GM12878 (cell line): ENCODE data around the gene CLEC5A. TPM values are rescaled to one million over a fixed set of nuclear protein-coding genes. Genes with fewer than 3 reads are reported as not detected.

Source experiments
- ATAC-seq: fragments of 200-7000 bp; cut with Tn5 transposase; 3 replicates; pipeline ENCODE4 v1.9.1; 2020; ENCODE audit warnings: mild to moderate bottlenecking, moderate library complexity
- BruUV-seq: library from RNA; stranded (reverse); fragments of 400-500 nt; replicated peaks from 2 replicates; lab custom pipeline; 2021; lab: Mats Ljungman, UMichigan
- CTCF ChIA-PET: fragments of 300-600 bp; sonication (Branson Sonifier 250); formaldehyde crosslinking; extraction: SDS; loops from one replicate; lab custom pipeline; 2021; ENCODE audit warnings: inconsistent platforms; lab: Yijun Ruan, JAX
- POLR2A ChIA-PET: fragments of 350-600 bp; formaldehyde crosslinking; extraction: SDS; loops from one replicate; lab custom pipeline; 2021; ENCODE audit warnings: inconsistent platforms; lab: Charles Lee
- RAD21 ChIA-PET: fragments of 300-600 bp; sonication (Branson Sonifier 250); formaldehyde crosslinking; loops from one replicate; lab custom pipeline; 2023; ENCODE audit warnings: antibody characterized with exemption; ENCODE audit not compliant: unreplicated experiment; lab: Charles Lee
- SMC1A ChIA-PET: fragments of 300-600 bp; sonication (Branson Sonifier 250); formaldehyde crosslinking; loops from one replicate; lab custom pipeline; 2023; ENCODE audit not compliant: unreplicated experiment, uncharacterized antibody; lab: Charles Lee
- DNase-seq: peaks from one replicate; pipeline ENCODE4 v3.0.0-alpha.2; 2011; ENCODE audit warnings: low read depth, low spot score
- FAIRE-seq: peaks from 3 replicates; lab custom pipeline; 2011; peaks lifted over from hg19 to GRCh38; lab: Jason Lieb, UNC
- H2AFZ ChIP-seq: 2 replicates; pipeline ENCODE4 v1.6.0; 2011; ENCODE audit warnings: low read depth, low read length, control low read depth; ENCODE audit not compliant: control insufficient read depth
- H3K27ac ChIP-seq: 2 replicates; pipeline ENCODE4 v1.5.1; 2011; ENCODE audit warnings: control low read depth; ENCODE audit not compliant: control insufficient read depth, insufficient read depth
- H3K27me3 ChIP-seq, 2 experiments: replicated peaks in 1 of 2; 2 replicates each; pipeline versions ENCODE4 v1.6.0 to v1.6.1; 2011; ENCODE audit warnings: low read length in 1 of 2; ENCODE audit not compliant: control insufficient read depth in 2 of 2, insufficient read depth in 2 of 2
- H3K36me3 ChIP-seq, 2 experiments: 2 replicates each; pipeline ENCODE4 v1.5.1; 2011; ENCODE audit warnings: low read length in 1 of 2; ENCODE audit not compliant: control insufficient read depth in 2 of 2, insufficient read depth in 2 of 2
- H3K4me1 ChIP-seq: 2 replicates; pipeline ENCODE4 v1.6.1; 2011; ENCODE audit warnings: mild to moderate bottlenecking, low read length, moderate library complexity, mixed read lengths; ENCODE audit not compliant: control insufficient read depth, insufficient read depth
- H3K4me2 ChIP-seq: 2 replicates; pipeline ENCODE4 v1.6.0; 2011; ENCODE audit warnings: control low read depth; ENCODE audit not compliant: control insufficient read depth, insufficient read depth
- H3K4me3 ChIP-seq: fragments of 200-600 bp; sonication (generic); 2 replicates; pipeline ENCODE4 v1.5.1; 2016
- H3K79me2 ChIP-seq: 2 replicates; pipeline ENCODE4 v1.6.0; 2011; ENCODE audit warnings: low read length; ENCODE audit not compliant: control insufficient read depth, insufficient read depth
- H3K9ac ChIP-seq: 2 replicates; pipeline ENCODE4 v1.8.0; 2011; ENCODE audit warnings: low read length, control low read depth, mixed read lengths; ENCODE audit not compliant: control insufficient read depth, insufficient read depth
- H3K9me3 ChIP-seq: replicated peaks from 3 replicates; pipeline ENCODE4 v1.5.1; 2011; ENCODE audit warnings: mild to moderate bottlenecking, low read length; ENCODE audit not compliant: control insufficient read depth, insufficient read depth
- H4K20me1 ChIP-seq: 2 replicates; pipeline ENCODE4 v1.6.0; 2011; ENCODE audit not compliant: control insufficient read depth, insufficient read depth
- ASH2L ChIP-seq: fragments of 300-600, 200-600 bp; sonication (generic); IDR thresholded peaks from 2 replicates; pipeline ENCODE4 v1.6.1; 2017; ENCODE audit warnings: low read depth, mild to moderate bottlenecking, borderline replicate concordance
- BRCA1 ChIP-seq: IDR thresholded peaks from 2 replicates; pipeline ENCODE4 v1.6.1; 2011; ENCODE audit warnings: low read depth, low read length, improper control_type of control experiment
- IRF3 ChIP-seq: fragments of 450-650 bp; IDR thresholded peaks from 2 replicates; pipeline ENCODE4 v1.6.1; 2014; ENCODE audit warnings: mild to moderate bottlenecking
- JUND ChIP-seq: IDR thresholded peaks from 2 replicates; pipeline ENCODE4 v1.6.1; 2012; ENCODE audit warnings: low read depth, mild to moderate bottlenecking, low read length, improper control_type of control experiment, moderate library complexity
- KAT2A ChIP-seq: conservative IDR thresholded peaks from 2 replicates; pipeline ENCODE4 v1.6.1; 2011; ENCODE audit warnings: low read depth, low read length; ENCODE audit not compliant: control insufficient read depth
- KLF5 ChIP-seq: fragments of 450-650 bp; IDR thresholded peaks from 2 replicates; pipeline ENCODE4 v1.6.1; 2014; ENCODE audit warnings: mild to moderate bottlenecking; ENCODE audit not compliant: partially characterized antibody
- RELB ChIP-seq: fragments of 450-650 bp; IDR thresholded peaks from 2 replicates; pipeline ENCODE4 v1.6.1; 2017; ENCODE audit warnings: low read depth, mild to moderate bottlenecking, moderate library complexity
- TARDBP ChIP-seq: IDR thresholded peaks from 2 replicates; pipeline ENCODE4 v1.6.1; 2016; ENCODE audit warnings: borderline replicate concordance
- ZNF687 ChIP-seq: fragments of 450-650 bp; IDR thresholded peaks from 2 replicates; pipeline ENCODE4 v1.6.1; 2017; ENCODE audit warnings: mild to moderate bottlenecking, moderate library complexity
- WGBS: methylation state at CpG from one replicate; pipeline ENCODE4 v1.1.6; 2016; ENCODE audit warnings: low lambda C conversion rate; ENCODE audit not compliant: insufficient replicate concordance, insufficient coverage; ENCODE audit errors: missing lambda C conversion rate; 5-methylcytosine and 5-hydroxymethylcytosine counted together
- in situ Hi-C: fragments of 300-500 bp; cut with MboI; formaldehyde crosslinking; loops from 9 replicates; pipeline ENCODE4 v1.14.3; 2018; ENCODE audit warnings: mixed read lengths
- intact Hi-C: fragments of 100-400 bp; cut with micrococcal nuclease; formaldehyde crosslinking; loops from one replicate; pipeline ENCODE4 v1.14.2; 2022; ENCODE audit not compliant: unreplicated experiment
- polyA plus RNA-seq, 11 experiments: library from polyadenylated mRNA; depleted of rRNA in 4 of 11; unstranded in 6 of 11; stranded (reverse) in 5 of 11; fragments of >200 nt; fragmentation: Nextera tagmentation in 4 of 11; fragmentation: Illumina TruSeq in 1 of 11; extraction: Ambion mirVana in 4 of 11; extraction: Trizol in 1 of 11; gene quantifications; 1 replicate in 1 of 11; 2 replicates in 10 of 11; pipeline versions ENCODE4 v1.2.1 to v1.2.3, GENCODE V29; 2011 to 2016; ENCODE audit warnings: inconsistent platforms in 2 of 11, missing spikeins in 2 of 11, low read depth in 1 of 11
- total RNA-seq, 4 experiments: library from RNA; depleted of rRNA in 3 of 4; stranded (reverse); fragments of >200 nt in 3 of 4; fragmentation: Illumina TruSeq in 1 of 4; extraction: Trizol in 1 of 4; gene quantifications; 2 replicates each; pipeline versions ENCODE4 v1.2.1 to v1.2.3, GENCODE V29; 2013 to 2021

CLEC5A gene
- total and polyA plus RNA-seq, 10 of the 15 experiments (the other 5 are each of a cell fraction or from before 2014, with no cell fraction given): not detected

- Histone ChIP-seq H4K20me1 (no peaks in the 10 kb centered on the region), H3K36me3 (no peaks in the 10 kb centered on the region), H3K27ac (no peak overlapping the region), H3K4me1 (no peaks in the 10 kb centered on the region), H3K9me3 (no peaks in the 10 kb centered on the region), H3K79me2 (no peaks in the 10 kb centered on the region), H3K4me3 (no peak overlapping the region), H3K9ac (no peak overlapping the region), H2AFZ (no peak overlapping the region), H3K4me2 (no peak overlapping the region), H3K27me3 (no peaks in the 10 kb centered on the region)
- CTCF ChIA-PET: interaction anchor here (1.4 kb wide), 1 partner anchor 35 kb away, joined by 3 read pairs; no protein-coding TSS in a partner anchor
- POLR2A ChIA-PET: no interaction called here
- intact Hi-C loops (no loop called here), in situ Hi-C loops (no loop called here)
- no peak for ATAC-seq
- BruUV-seq: no TSS peak
- TF ChIP-seq ASH2L: no peak
- no peak for TF ChIP-seq BRCA1
- no peak for TF ChIP-seq ZNF687
- TF ChIP-seq IRF3: no peak
- no peak for TF ChIP-seq RELB
- no peak for TF ChIP-seq KAT2A
- no peak for TF ChIP-seq JUND
- no peak for TF ChIP-seq TARDBP
- TF ChIP-seq KLF5: no peak
- WGBS: 44% methylated on average over 3 of the region's 3 CpGs
- no peak for FAIRE-seq
- DNase-seq: no peak
- SMC1A ChIA-PET: interaction anchor here (1.2 kb wide), 1 partner anchor 18 kb away, joined by 3 read pairs; no protein-coding TSS in a partner anchor
- RAD21 ChIA-PET: no interaction called here
Measured at GRCh38 chr7:141941075-141941474, 5.7 kb downstream of the CLEC5A start.
